SK-N-SH (cell line): Measurements from ENCODE around the gene EZR.

ENCODE experiments used
- EZH2phosphoT487 ChIP-seq: fragments of 200-600 bp; sonication (generic); IDR thresholded peaks from 2 replicates; pipeline ENCODE4 v1.6.1; 2017; ENCODE audit warnings: low read depth, mixed run types, mild to moderate bottlenecking, antibody characterized with exemption, moderate library complexity, borderline replicate concordance
- GATA2 ChIP-seq: sonication (generic); formaldehyde crosslinking; IDR thresholded peaks from 2 replicates; pipeline ENCODE4 v1.5.0; 2020; ENCODE audit warnings: mild to moderate bottlenecking, missing genetic modification reagents
- MAX ChIP-seq: IDR thresholded peaks from 2 replicates; pipeline ENCODE4 v1.4.0; 2012; ENCODE audit warnings: low read depth
- RAD21 ChIP-seq: IDR thresholded peaks from 2 replicates; pipeline ENCODE4 v1.6.1; 2012; ENCODE audit warnings: mild to moderate bottlenecking, low read length
- RXRA ChIP-seq: IDR thresholded peaks from 2 replicates; pipeline ENCODE4 v1.4.0; 2012; ENCODE audit warnings: low read depth, mild to moderate bottlenecking, borderline replicate concordance
- ZBTB33 ChIP-seq: IDR thresholded peaks from 2 replicates; pipeline ENCODE4 v1.4.0; 2012; ENCODE audit warnings: low read depth, borderline replicate concordance
- TF ChIP-seq, protein P1 (sequence below): fragments of 200-600 bp; sonication (generic); IDR thresholded peaks from 2 replicates; pipeline ENCODE4 v1.6.1; 2017; ENCODE audit warnings: antibody characterized with exemption, mild to moderate bottlenecking, moderate library complexity
- TF ChIP-seq, protein P2 (sequence below): IDR thresholded peaks from 2 replicates; pipeline ENCODE4 v1.6.1; 2012; ENCODE audit warnings: mild to moderate bottlenecking, low read depth, low read length, moderate library complexity

DNA sequence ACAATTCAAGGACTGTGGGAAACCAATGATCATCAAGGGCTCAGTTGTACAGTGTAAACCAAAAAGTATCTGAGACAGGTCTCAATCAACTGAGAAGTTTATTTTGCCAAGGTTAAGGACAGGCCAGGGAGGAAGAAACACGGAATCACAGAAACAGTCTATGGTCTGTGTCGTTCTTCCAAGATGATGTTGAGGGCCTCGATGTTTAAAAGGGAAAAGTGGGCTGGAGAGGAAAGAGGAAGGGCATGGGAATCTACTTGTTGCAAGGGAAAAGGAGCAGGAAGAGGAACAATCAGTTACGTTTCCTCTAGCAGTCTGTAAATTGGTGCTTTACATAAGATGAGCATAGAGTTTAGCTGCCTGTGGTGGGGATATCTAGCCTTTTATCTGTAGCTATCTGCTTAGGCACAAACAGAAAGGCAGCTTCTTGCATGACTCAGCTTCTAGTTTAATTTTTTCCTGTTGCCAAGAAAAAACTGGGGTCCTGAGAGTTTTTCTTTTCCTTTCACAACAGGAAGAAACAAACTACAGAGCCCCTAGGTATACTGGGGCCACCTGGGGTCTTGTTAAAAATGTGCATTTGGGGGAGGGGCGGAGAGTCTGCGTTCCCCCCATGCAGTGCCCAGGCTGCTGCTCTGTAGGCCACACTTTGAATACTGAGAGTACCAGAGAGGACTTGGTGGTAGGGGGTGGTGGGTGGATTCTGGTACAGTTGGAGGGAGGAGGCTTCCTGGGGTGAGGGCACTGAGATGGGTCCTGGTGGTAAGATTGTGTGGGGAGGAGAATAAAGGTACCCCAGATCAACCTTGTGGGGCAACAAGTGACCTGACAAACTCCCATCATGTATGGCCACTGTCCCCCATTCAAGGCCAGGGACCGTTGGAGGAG is 35.3 kb upstream of the EZR start:
- TF ChIP-seq ZBTB33 (no peak), RAD21 (no peak), MAX (no peak), EZH2phosphoT487 (no peak), RXRA (no peak), GATA2 (CRISPR knock-in tag) (no peak)
- TF ChIP-seq, protein P1, sequence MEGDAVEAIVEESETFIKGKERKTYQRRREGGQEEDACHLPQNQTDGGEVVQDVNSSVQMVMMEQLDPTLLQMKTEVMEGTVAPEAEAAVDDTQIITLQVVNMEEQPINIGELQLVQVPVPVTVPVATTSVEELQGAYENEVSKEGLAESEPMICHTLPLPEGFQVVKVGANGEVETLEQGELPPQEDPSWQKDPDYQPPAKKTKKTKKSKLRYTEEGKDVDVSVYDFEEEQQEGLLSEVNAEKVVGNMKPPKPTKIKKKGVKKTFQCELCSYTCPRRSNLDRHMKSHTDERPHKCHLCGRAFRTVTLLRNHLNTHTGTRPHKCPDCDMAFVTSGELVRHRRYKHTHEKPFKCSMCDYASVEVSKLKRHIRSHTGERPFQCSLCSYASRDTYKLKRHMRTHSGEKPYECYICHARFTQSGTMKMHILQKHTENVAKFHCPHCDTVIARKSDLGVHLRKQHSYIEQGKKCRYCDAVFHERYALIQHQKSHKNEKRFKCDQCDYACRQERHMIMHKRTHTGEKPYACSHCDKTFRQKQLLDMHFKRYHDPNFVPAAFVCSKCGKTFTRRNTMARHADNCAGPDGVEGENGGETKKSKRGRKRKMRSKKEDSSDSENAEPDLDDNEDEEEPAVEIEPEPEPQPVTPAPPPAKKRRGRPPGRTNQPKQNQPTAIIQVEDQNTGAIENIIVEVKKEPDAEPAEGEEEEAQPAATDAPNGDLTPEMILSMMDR, result no peak
- TF ChIP-seq, protein P2, sequence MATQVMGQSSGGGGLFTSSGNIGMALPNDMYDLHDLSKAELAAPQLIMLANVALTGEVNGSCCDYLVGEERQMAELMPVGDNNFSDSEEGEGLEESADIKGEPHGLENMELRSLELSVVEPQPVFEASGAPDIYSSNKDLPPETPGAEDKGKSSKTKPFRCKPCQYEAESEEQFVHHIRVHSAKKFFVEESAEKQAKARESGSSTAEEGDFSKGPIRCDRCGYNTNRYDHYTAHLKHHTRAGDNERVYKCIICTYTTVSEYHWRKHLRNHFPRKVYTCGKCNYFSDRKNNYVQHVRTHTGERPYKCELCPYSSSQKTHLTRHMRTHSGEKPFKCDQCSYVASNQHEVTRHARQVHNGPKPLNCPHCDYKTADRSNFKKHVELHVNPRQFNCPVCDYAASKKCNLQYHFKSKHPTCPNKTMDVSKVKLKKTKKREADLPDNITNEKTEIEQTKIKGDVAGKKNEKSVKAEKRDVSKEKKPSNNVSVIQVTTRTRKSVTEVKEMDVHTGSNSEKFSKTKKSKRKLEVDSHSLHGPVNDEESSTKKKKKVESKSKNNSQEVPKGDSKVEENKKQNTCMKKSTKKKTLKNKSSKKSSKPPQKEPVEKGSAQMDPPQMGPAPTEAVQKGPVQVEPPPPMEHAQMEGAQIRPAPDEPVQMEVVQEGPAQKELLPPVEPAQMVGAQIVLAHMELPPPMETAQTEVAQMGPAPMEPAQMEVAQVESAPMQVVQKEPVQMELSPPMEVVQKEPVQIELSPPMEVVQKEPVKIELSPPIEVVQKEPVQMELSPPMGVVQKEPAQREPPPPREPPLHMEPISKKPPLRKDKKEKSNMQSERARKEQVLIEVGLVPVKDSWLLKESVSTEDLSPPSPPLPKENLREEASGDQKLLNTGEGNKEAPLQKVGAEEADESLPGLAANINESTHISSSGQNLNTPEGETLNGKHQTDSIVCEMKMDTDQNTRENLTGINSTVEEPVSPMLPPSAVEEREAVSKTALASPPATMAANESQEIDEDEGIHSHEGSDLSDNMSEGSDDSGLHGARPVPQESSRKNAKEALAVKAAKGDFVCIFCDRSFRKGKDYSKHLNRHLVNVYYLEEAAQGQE, result no peak
